ENCODE results near the gene TEX2.

GRCh38 chr17:64240741-64241347 lies 22.2 kb downstream of the TEX2 start:
- no peak for TF ChIP-seq CTCF (optimal IDR thresholded peaks at IDR 0.05 in 1 of 3, IDR thresholded peaks at IDR 0.05 in 1 of 3, conservative IDR thresholded peaks at IDR 0.05 in 1 of 3; ENCODE audit: extremely low read depth in 1 of 3, insufficient read depth in 2 of 3, low read length in 3 of 3)
- TF ChIP-seq EZH2 (IDR thresholded peaks at IDR 0.05; ENCODE audit: low read length) = no peak

Measured in keratinocyte (primary cell).